H9 (cell line): ENCODE measurements around the gene IGFBP4. TPM values are rescaled to one million over a fixed set of nuclear protein-coding genes. Genes with fewer than 3 reads are reported as not detected.

ENCODE experiments used
- DNase-seq: peaks from one replicate; pipeline ENCODE4 v3.0.0-alpha.2; 2017
- H2AFZ ChIP-seq: one replicate; pipeline ENCODE4 v1.6.1; 2013; ENCODE audit warnings: mild to moderate bottlenecking, low read length, control low read depth, moderate library complexity
- H2AK5ac ChIP-seq: 2 replicates; pipeline ENCODE4 v1.6.1; 2013; ENCODE audit warnings: low read length, control low read depth, mixed read lengths; ENCODE audit not compliant: insufficient read length
- H2BK120ac ChIP-seq: one replicate; pipeline ENCODE4 v1.6.1; 2013; ENCODE audit warnings: low read depth, mild to moderate bottlenecking, low read length, control low read depth, inconsistent platforms; ENCODE audit not compliant: poor library complexity, severe bottlenecking
- H2BK12ac ChIP-seq: 2 replicates; pipeline ENCODE4 v1.6.1; 2013; ENCODE audit warnings: low read length, control low read depth, mixed read lengths, low read depth; ENCODE audit not compliant: insufficient read length
- H2BK15ac ChIP-seq: 2 replicates; pipeline ENCODE4 v1.6.1; 2013; ENCODE audit warnings: low read depth, low read length, control low read depth
- H2BK20ac ChIP-seq: one replicate; pipeline ENCODE4 v1.6.1; 2013; ENCODE audit warnings: low read depth, mild to moderate bottlenecking, low read length, control low read depth, inconsistent platforms; ENCODE audit not compliant: poor library complexity, severe bottlenecking
- H2BK5ac ChIP-seq: 2 replicates; pipeline ENCODE4 v1.6.1; 2013; ENCODE audit warnings: low read length, control low read depth, mixed read lengths; ENCODE audit not compliant: insufficient read length
- H3K14ac ChIP-seq: 2 replicates; pipeline ENCODE4 v1.6.1; 2013; ENCODE audit warnings: low read length, control low read depth; ENCODE audit not compliant: insufficient read depth
- H3K18ac ChIP-seq: 2 replicates; pipeline ENCODE4 v1.6.1; 2013; ENCODE audit warnings: low read depth, mild to moderate bottlenecking, mixed read lengths, low read length, control low read depth; ENCODE audit not compliant: insufficient read length
- H3K23ac ChIP-seq: 2 replicates; pipeline ENCODE4 v1.6.1; 2013; ENCODE audit warnings: low read length, control low read depth, mixed read lengths, low read depth; ENCODE audit not compliant: insufficient read length
- H3K23me2 ChIP-seq: 2 replicates; pipeline ENCODE4 v1.6.1; 2013; ENCODE audit warnings: low read depth, mild to moderate bottlenecking, mixed read lengths, low read length, control low read depth; ENCODE audit not compliant: insufficient read length, poor library complexity, severe bottlenecking
- H3K27ac ChIP-seq: 2 replicates; pipeline ENCODE4 v1.5.1; 2013; ENCODE audit warnings: low read length, control low read depth, mixed read lengths, low read depth; ENCODE audit not compliant: insufficient read length
- H3K27me3 ChIP-seq: 2 replicates; pipeline ENCODE4 v1.6.1; 2013; ENCODE audit warnings: low read length, control low read depth, inconsistent platforms; ENCODE audit not compliant: insufficient read depth
- H3K4ac ChIP-seq: 2 replicates; pipeline ENCODE4 v1.6.1; 2013; ENCODE audit warnings: low read depth, mild to moderate bottlenecking, control low read depth, inconsistent platforms, low read length, moderate library complexity
- H3K4me1 ChIP-seq: 2 replicates; pipeline ENCODE4 v1.6.1; 2013; ENCODE audit warnings: low read length, control low read depth, inconsistent platforms; ENCODE audit not compliant: insufficient read depth
- H3K4me2 ChIP-seq: 2 replicates; pipeline ENCODE4 v1.6.1; 2013; ENCODE audit warnings: low read length, control low read depth, mixed read lengths; ENCODE audit not compliant: insufficient read length, insufficient read depth
- H3K56ac ChIP-seq: 2 replicates; pipeline ENCODE4 v1.6.1; 2013; ENCODE audit warnings: low read depth, mild to moderate bottlenecking, mixed read lengths, low read length, control low read depth; ENCODE audit not compliant: insufficient read length
- H3K79me1 ChIP-seq: 2 replicates; pipeline ENCODE4 v1.6.1; 2013; ENCODE audit warnings: low read depth, mild to moderate bottlenecking, moderate library complexity, low read length, control low read depth, inconsistent platforms; ENCODE audit not compliant: insufficient read depth, poor library complexity, severe bottlenecking
- H3K79me2 ChIP-seq: 2 replicates; pipeline ENCODE4 v1.6.1; 2013; ENCODE audit warnings: low read length, control low read depth, inconsistent platforms; ENCODE audit not compliant: insufficient read depth
- H3K9ac ChIP-seq: 2 replicates; pipeline ENCODE4 v1.6.1; 2013; ENCODE audit warnings: low read length, control low read depth, mixed read lengths; ENCODE audit not compliant: insufficient read length; ENCODE audit errors: extremely low read depth
- H3K9me3 ChIP-seq: one replicate; pipeline ENCODE4 v1.6.1; 2013; ENCODE audit warnings: low read depth, low read length, inconsistent platforms; ENCODE audit not compliant: control insufficient read depth
- H3T11ph ChIP-seq: one replicate; pipeline ENCODE4 v1.6.1; 2013; ENCODE audit warnings: mild to moderate bottlenecking, low read length, control low read depth, inconsistent platforms
- H4K20me1 ChIP-seq: one replicate; pipeline ENCODE4 v1.6.1; 2013; ENCODE audit not compliant: control insufficient read depth, insufficient read length, insufficient read depth
- H4K5ac ChIP-seq: 2 replicates; pipeline ENCODE4 v1.6.1; 2013; ENCODE audit warnings: low read depth, mild to moderate bottlenecking, mixed read lengths, low read length, control low read depth; ENCODE audit not compliant: insufficient read length
- H4K8ac ChIP-seq: replicated peaks from 2 replicates; pipeline ENCODE4 v1.6.1; 2013; ENCODE audit warnings: low read length, control low read depth, mixed read lengths, low read depth; ENCODE audit not compliant: insufficient read length
- H4K91ac ChIP-seq: 2 replicates; pipeline ENCODE4 v1.6.1; 2013; ENCODE audit warnings: low read depth, mild to moderate bottlenecking, moderate library complexity, mixed read lengths, low read length, control low read depth; ENCODE audit not compliant: insufficient read length
- H3K27ac Mint-ChIP-seq, 3 experiments: 2 replicates in 2 of 3; 3 replicates in 1 of 3; pipeline ENCODE4 v1.8.0; 2020 to 2021; ENCODE audit warnings: mixed read lengths in 3 of 3, mild to moderate bottlenecking in 1 of 3, moderate library complexity in 1 of 3
- H3K27me3 Mint-ChIP-seq: 2 replicates; pipeline ENCODE4 v1.8.0; 2021; ENCODE audit warnings: low read depth, mild to moderate bottlenecking, moderate library complexity, mixed read lengths
- H3K36me3 Mint-ChIP-seq, 3 experiments: 2 replicates in 2 of 3; 3 replicates in 1 of 3; pipeline ENCODE4 v1.8.0; 2020 to 2021; ENCODE audit warnings: low read depth in 3 of 3, mixed read lengths in 3 of 3; ENCODE audit not compliant: insufficient read depth in 1 of 3
- H3K4me1 Mint-ChIP-seq, 2 experiments: 2 replicates each; pipeline ENCODE4 v1.8.0; 2020; ENCODE audit warnings: mixed read lengths in 2 of 2
- H3K4me3 Mint-ChIP-seq, 2 experiments: 2 replicates in 1 of 2; 3 replicates in 1 of 2; pipeline ENCODE4 v1.8.0; 2020 to 2021; ENCODE audit warnings: mild to moderate bottlenecking in 2 of 2, mixed read lengths in 2 of 2, moderate library complexity in 1 of 2
- H3K9me3 Mint-ChIP-seq, 2 experiments: 2 replicates in 1 of 2; 3 replicates in 1 of 2; pipeline ENCODE4 v1.8.0; 2020; ENCODE audit warnings: mild to moderate bottlenecking in 2 of 2, mixed read lengths in 2 of 2, moderate library complexity in 1 of 2
- CTCF ChIP-seq: fragments of 200-600 bp; sonication (generic); conservative IDR thresholded peaks from 3 replicates; pipeline ENCODE4 v1.8.0; 2021; ENCODE audit warnings: antibody characterized with exemption, mild to moderate bottlenecking
- whole genome bisulfite sequencing: extraction: QIAGEN DNeasy Blood & Tissue Kit; methylation state at CpG from one replicate; pipeline ENCODE4 v1.1.7; 2013; ENCODE audit warnings: missing lambda C conversion rate, low lambda C conversion rate, mixed read lengths; ENCODE audit not compliant: insufficient read length; ENCODE audit errors: extremely low coverage; 5-methylcytosine and 5-hydroxymethylcytosine counted together
- total RNA-seq: library from RNA; stranded (reverse); gene quantifications from 2 replicates; pipeline ENCODE4 v1.2.1, GENCODE V29; 2021

IGFBP4 gene
- total RNA-seq, 1 experiment from 2014 or later = 49.9 TPM

DNA sequence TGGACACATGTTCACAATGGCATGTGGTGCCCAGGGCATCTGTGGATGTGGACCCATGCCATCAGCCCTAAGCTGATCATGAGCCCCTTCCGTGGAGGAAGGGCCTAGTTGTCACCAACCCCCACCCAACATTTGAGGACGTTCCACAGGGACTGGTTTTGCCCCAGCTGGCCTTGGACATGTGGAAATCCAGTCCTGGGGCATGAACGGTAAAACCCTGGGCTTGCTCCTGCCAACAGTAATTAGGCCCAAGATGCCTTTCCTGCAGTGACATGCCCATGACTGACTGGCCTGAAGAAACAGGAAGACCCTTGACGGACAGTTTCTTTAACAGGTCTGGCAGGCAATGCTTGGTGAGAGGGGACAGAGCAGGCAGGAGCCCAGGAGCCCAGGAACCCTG lies 50.4 kb downstream of the IGFBP4 start:
- Histone ChIP-seq H3K4me1 (peaks cover 12% of the 10 kb centered on the region), H4K8ac (no peak overlapping the region), H3K4me2 (no peak overlapping the region), H3K56ac (no peak overlapping the region), H4K5ac (no peak overlapping the region), H3K14ac (no peak overlapping the region), H3K9me3 (no peaks in the 10 kb centered on the region), H3K27ac (no peak overlapping the region), H3K23me2 (no peaks in the 10 kb centered on the region), H3K18ac (no peak overlapping the region), H3K23ac (no peak overlapping the region), H3K4ac (no peak overlapping the region), H3K27me3 (no peaks in the 10 kb centered on the region), H3K9ac (no peak overlapping the region), H2BK15ac (no peak overlapping the region), H2BK20ac (no peak overlapping the region), H2AFZ (no peak overlapping the region), H4K91ac (no peak overlapping the region), H3K79me2 (no peaks in the 10 kb centered on the region), H4K20me1 (no peaks in the 10 kb centered on the region), H2BK120ac (no peak overlapping the region), H2BK5ac (no peak overlapping the region), H2AK5ac (no peak overlapping the region), H3K79me1 (no peaks in the 10 kb centered on the region), H2BK12ac (no peak overlapping the region), H3T11ph (no peak overlapping the region)
- no peaks in the 10 kb centered on the region for H3K36me3 Mint-ChIP-seq
- H3K4me3 Mint-ChIP-seq = no peak overlapping the region
- WGBS = no CpG with 5 or more reads among the region's 4 CpGs
- H3K27me3 Mint-ChIP-seq = peaks cover 1% of the 10 kb centered on the region
- peak overlapping the region in 1 of 3 experiments; percentile 65; a peak in 1 of 7 replicates for H3K27ac Mint-ChIP-seq
- H3K4me1 Mint-ChIP-seq = peaks cover 42 to 55% of the 10 kb centered on the region in 2 experiments
- H3K9me3 Mint-ChIP-seq = no peaks in the 10 kb centered on the region; a peak in 1 of 5 replicates
- no peak for DNase-seq
- TF ChIP-seq CTCF = no peak
